ENCODE measurements around the gene MMP20.

MMP20 gene

DNA sequence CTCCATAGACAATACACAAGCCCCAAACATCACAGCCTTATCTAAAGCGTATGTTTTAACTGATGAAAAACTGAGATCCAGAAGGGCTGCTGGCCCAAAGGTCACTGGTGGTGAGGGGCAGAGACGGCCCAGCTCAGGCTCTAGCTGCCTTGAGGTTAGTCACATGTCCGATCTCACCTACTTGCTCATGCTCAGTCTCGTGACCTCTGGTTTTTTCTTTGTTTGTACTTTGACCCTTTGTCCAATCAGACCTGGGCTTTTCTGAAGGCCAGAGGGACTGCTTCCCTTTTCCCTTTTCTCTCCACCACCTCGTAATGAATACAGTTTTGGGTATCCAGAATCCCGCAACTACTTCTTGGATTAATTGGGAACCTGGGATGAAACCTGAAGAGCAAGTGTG, 28.6 kb downstream of the MMP20 start:
- H3K27ac ChIP-seq = no peak overlapping the region
- DNase-seq (ENCODE audit: low read depth, low spot score) = no peak

DNA sequence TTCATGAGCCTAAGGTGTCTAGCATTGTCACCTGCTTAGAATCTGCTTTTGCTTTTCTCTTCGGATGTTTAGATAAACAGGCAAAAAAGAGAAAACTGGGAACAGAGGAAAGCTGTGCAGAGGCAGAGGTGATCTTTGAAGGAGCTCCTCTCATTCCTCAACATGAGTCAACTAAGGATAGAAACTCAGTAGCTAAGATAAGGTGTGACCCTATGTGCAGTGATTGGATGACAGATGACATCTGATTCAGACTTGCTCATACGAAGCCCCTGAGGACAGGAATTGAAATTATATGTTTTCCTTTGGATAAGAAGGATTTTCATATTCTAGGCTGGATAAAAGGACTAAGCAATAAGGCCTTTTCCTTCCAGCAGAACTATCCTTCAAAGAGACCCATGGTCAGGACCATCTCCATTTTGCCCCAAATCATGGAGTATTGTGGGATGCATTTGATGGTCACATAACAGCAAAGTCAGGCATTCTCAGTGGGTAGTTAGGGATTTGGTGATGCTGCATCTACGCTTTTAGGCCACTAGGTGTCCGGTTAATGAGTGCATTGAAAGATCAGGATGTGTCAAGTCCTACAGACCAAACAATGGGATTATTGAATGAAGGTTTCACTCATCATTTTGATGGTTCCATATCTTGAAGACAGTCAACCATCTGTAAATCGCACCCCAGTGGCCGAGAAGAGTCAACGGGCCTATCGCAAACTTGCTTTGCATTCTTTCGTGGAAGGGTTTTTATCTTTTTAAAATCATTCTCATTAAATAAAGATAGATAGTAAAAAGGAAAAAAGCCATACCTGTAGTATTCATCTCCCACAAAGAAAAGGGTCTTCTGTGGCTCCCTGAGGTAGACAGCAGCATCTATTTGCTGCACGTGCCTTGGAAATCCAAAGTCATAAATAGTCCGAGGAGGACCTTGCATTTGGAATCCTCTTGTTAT, 32.2 kb downstream of the MMP20 start:
- H3K27ac ChIP-seq = peak overlapping the region; percentile 6
- no peak for DNase-seq (ENCODE audit: low read depth, low spot score)

DNA sequence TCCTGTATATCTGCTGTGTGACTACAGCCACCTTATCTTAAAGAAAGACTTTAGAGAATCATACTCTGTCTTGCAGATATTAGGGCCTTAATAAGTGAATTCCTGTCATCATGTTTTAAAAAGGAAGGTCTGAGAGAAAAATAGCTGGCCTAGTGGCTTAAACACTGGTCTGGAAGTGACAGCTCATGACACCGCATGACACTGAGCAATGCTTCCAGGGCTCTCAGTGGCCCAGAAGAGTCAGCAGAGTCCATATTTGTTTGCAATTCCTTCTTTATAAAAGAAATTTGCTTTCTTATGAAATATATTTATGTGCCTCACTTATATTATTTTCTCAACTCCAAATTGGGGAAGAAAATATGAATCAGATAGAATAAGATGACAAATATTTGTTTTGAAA, 33.0 kb downstream of the MMP20 start:
- H3K27ac ChIP-seq = no peak overlapping the region
- DNase-seq (ENCODE audit: low read depth, low spot score) = no peak

DNA sequence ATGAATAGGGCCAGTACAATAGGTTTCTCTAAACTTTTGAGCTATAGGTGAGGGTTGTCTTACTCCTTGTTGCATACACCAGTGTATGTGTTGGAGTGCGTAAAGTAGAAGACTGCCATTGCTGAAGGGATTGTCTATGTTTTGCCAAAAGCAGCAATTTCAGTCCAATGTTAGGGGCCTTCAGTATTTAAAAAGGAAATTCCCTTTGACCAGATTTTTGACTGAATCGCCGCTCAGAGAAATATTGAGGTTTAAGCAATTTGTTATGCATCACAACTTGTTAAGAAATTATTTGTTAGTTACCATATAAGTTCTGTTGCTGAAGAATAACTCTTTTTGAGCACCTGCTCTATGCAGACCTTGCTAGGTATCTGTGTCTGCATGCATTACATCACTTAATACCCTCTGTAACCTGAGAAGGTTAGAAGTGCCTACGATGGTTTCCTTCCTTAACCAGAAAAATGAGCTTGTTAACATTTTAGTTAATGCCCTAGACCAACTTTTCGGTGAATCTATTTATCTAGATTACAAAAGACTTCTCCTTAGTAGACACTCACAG, 33.9 kb downstream of the MMP20 start:
- no peak overlapping the region for H3K27ac ChIP-seq
- no peak for DNase-seq (ENCODE audit: low read depth, low spot score)

DNA sequence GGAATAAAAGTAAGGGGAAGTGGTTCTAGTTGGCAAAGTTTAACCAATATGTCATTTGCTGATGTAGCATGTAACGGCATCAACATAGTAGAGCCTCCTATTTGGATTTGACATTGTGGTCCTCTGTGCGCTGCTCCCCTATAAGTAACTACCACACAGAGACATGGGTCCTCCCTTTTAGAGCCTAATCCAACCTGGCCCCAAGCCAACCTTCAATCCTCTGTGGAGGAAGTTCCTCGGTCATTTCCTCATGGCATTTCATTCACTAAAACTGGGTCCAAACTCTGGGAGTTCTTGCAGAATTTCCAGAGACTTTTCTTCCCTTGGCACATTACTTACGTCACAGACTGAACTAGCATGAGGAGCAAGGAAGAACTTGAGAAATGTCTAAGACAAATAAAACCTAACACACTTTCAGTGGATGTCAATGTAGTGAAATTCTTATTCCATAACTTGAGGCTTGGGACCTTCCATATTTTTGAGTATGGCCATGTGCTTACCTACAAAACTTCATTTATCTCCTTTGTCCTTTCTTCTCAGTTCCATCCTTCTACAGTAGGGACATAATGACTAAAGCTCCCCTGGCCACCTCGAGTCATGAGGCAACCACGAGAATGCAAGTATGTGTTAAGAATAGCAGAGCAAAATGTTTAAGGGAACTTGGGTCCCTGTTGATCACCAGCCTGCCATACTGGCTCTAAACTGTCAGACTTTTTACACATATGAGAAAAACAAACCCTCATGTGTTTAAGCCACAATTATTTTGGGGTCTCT, 34.7 kb downstream of the MMP20 start:
- no peak overlapping the region for H3K27ac ChIP-seq
- no peak for DNase-seq (ENCODE audit: low read depth, low spot score)

DNA sequence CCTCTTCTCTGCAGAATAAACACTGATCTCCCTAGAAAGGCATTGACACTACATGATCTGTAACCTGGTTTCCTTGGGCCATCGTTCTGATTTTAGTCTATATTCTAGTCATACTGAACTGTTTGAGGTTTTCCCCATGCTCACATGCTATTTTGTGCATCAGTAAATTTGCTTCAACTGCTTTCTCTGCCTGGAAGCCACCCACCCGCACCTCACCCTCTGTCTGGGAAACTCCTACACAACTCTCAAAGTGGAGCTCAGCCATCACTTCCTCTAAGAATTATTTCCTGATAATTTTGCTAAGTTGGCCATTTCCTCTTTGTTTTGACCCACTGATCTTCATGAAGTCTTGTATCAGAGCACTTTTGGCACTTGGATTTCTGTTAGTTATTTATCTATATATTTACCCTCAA, 36.1 kb downstream of the MMP20 start:
- H3K27ac ChIP-seq = no peak overlapping the region
- no peak for DNase-seq (ENCODE audit: low read depth, low spot score)

DNA sequence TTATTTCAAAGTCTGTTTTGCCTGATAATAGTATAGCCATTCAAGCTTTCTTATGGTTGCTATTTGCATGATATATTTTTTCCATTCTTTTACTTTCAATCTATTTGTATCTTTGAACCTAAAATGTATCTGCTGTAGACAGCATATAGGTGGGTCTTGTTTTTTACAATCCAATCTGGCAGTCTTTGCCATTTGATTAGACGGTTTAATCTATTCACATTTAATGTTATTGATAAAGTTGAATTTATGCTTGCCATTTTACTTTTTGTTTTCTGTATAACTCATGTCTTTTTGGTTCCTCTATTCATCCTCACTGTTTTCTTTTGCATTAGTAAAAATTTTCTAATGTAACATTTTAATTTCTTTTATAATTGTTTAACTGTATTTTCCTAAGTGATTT, 37.4 kb downstream of the MMP20 start:
- H3K27ac ChIP-seq = no peak overlapping the region
- no peak for DNase-seq (ENCODE audit: low read depth, low spot score)

DNA sequence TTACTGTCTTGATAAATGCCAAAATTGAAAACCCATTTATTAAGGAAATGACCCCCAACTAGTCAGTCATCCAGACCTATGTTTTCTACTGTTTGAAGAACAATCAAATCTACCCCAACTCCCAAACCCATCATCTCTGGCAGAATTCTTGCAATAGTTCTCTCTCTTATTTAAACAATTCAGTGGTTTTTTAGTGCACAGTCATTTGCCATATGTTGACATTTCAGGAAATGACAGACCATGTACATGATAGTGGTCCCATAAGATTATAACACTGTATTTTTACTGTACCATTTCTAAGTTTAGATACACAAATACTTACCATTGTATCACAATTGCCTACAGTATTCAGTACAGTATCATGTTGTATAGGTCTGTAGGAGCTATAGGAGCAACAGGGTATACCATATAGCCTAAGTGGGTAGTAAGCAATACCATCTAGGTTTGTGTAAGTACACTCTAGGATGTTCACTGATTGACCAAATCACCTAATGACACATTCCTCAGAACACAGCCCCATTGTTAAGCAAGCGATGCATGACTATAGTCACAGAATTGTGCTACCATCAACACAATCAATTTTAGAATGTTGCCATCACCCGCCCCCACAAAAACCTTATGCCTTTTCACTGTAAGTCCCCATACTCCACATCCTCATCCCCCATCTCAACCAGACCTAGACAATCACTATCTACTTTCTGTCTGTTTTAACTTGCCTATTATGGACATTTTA, 41.8 kb downstream of the MMP20 start:
- no peak for DNase-seq (ENCODE audit: low read depth, low spot score)
- H3K27ac ChIP-seq = no peak overlapping the region

DNA sequence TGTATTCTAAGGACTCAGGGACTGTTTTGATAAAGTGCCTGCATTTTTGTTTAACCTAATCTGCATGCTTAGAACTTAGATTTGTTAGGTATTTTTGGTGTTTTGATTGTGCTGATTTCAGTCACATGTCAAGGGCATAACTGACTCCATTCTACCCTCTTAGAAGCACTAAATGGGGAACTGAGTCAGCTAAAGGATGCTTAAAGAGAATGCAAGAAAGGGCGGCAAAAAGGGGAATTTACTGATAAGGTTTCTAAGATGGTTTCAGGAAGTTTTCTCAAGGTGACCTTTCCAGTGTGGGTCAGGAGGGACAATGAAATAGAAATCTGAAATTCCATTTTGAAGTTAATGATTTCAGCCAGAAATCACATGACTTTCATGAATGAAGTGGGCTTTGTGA, 43.0 kb downstream of the MMP20 start:
- DNase-seq (ENCODE audit: low read depth, low spot score) = no peak

DNA sequence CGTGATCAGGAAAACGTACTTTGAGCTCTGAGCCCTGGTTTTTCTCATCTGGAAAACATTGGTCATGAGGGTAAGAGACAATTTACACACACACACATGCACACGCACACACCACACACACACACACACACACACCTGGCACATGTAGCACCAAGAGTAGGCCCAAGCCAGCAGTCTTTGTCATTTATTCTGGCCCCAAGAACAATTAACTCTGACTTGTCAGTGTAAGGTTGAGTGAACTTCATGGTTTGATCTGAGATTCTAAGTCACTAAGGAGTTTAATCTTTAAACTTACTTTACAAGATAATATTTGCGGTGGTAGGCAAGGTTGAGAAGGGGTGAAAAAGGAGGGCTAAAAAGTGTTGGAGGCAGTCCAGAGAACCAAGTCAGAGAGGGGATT, 44.1 kb downstream of the MMP20 start:
- H3K27ac ChIP-seq = no peak overlapping the region
- DNase-seq (ENCODE audit: low read depth, low spot score) = no peak

More for the DNA sequence above, 43.0 kb downstream of the MMP20 start:
- H3K27ac ChIP-seq = no peak overlapping the region

DNA sequence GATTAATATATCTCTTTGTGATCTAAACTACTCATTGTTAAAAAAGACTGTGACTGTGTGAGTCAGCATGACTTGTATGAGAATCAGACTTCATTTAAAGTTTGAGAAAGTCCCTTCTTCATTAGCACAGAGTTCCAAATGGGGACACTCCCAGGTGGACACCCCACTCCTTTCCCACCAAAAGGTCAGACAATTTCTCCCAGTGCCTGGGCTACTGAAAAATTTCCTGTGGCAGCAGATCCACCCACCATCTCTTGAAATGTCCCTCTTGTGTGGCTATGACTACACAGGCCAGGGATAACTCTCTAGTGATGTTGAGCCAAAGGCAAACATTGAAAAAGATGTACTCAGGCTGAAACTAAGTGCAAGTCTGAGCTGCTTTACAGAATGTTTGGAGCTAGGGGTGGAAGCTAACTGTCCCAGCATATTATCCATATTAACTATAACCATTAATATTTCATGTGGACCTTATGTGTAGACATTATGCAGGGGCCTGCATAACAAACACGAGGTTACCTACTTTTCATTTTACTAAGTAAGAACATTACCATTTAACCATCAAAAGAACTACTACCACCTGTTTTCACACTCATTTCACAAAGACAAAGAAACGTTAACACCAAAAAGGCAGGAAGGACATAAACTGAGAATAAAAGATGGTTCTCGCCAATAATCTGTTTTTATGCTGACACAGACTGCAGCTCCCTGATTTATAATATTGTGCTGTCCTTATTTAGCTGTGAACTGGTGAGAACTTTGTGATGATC, 44.8 kb downstream of the MMP20 start:
- DNase-seq (ENCODE audit: low read depth, low spot score) = no peak
- no peak overlapping the region for H3K27ac ChIP-seq

DNA sequence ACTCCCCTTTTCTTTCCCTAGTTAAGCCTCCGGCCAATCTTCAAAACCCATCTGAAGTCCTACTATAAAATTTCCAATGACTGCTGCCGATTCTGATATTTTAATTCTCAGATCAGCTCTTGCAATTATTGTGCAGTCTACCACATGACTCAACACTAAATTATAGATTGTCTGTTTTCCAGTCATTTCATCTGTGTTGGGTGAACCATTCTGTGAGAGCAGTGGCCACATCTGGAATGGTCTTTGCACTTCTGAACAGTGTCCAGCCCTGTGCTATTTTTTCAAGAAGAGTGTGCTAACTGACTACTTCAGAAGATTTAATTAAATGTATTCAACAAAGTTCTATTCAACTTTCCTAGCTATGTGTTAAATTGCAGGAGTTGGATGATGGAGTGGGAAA, 47.4 kb downstream of the MMP20 start:
- no peak overlapping the region for H3K27ac ChIP-seq
- no peak for DNase-seq (ENCODE audit: low read depth, low spot score)

DNA sequence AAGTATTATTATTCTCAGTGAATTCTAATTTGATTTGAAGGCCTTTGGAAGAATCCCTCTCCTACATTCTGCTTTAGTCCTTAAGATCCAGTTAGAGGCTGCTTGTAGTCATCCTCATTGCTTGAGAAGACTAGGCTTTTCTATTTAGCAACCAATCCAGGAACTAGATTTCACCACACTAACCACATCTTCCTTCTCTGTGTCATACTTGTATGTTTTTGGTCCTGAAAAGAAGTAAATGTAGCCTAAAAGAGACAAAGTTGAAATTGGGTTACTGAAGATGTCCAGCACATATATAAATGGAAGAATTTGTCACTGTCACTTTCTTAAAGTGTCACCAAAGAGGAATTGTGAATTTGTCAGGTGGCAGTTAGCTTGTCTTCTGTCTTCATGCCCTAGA, 48.0 kb downstream of the MMP20 start:
- H3K27ac ChIP-seq = no peak overlapping the region
- DNase-seq (ENCODE audit: low read depth, low spot score) = no peak

DNA sequence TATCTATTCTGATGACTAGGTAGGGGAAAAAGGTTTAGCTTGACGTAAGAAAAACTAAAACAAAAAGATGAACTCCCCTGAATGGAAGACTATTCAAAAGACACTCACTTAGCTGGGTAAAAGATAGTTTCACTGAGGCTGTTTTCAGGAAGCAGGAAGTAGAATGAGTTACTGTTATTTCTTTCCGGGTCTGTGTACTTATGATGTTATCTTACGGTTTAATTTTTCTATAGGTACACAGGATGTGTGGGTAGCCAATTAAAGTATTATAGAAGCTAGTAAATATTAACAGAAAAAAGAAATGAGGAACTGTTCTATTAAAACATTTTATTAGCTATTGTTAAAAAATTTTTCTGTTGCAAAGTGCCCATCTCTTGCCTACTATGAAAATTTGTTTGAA, 48.8 kb downstream of the MMP20 start:
- no peak overlapping the region for H3K27ac ChIP-seq
- DNase-seq (ENCODE audit: low read depth, low spot score) = no peak

DNA sequence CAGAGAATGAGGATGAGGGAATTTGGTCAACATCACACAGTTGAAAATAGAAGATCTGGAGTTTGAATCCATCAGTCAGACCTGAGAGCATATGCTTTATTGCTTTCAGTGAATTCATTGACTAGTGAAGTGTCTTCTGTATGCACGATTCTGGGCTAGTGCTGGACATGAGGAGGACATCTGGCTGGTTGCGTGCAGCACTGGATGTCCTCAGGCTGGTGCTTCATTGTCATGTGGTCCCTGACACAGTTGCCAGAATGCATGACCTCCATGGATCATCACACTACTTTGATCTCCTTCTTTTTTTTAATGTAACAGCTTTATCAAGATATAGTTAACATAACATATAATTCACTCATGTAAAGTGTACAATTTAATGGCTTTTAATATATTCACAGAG, 50.1 kb downstream of the MMP20 start:
- no peak for DNase-seq (ENCODE audit: low read depth, low spot score)
- no peak overlapping the region for H3K27ac ChIP-seq

DNA sequence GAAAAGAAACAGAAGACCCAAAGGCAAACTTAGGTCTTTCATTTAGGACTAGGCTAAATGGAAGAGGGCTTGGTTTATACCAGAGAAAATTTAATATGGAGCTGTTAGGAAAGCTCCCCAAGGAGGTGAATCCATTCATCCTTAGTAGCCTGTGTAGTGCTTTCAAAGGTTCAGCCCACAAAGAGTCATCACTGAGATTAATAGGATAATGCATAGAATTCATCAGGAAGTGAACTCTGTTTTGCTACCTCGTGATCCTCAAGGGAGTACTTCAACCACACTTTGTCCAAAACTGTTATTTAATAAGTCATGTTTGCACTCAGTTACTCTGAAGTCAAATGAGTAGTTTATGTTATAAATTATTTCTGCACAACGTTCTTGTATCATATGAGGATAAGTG, 51.3 kb downstream of the MMP20 start:
- no peak overlapping the region for H3K27ac ChIP-seq
- DNase-seq (ENCODE audit: low read depth, low spot score) = no peak

DNA sequence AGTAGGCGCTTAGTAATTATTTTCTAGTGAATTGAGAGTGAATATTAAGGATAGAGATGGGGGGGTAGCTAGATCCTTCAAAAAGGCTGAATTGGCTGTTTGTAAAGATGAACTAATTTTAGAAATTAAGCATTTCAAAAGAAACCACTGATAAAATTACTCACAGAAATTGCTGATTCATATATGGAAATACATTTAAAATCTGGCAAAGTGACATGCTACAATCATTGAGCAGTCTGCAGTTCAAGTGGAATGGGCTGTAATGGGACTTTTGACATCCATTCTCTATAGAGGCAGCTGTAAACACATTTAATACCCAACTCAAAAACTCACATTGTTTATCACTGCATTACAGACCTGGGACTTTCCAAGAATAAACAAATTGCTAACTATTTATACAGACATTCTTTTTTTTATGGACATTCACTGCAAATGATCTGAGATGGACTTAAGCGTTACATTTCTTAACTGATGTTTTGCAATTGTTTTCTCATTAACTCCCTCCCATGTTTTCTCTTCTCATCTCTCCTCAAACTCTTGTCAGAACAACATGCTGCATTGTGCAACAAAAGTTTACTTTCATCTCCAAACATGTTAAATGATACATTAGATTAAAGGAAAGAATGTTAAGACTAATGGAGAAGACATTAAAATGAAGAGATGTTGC, 52.4 kb downstream of the MMP20 start:
- no peak for DNase-seq (ENCODE audit: low read depth, low spot score)
- no peak overlapping the region for H3K27ac ChIP-seq

DNA sequence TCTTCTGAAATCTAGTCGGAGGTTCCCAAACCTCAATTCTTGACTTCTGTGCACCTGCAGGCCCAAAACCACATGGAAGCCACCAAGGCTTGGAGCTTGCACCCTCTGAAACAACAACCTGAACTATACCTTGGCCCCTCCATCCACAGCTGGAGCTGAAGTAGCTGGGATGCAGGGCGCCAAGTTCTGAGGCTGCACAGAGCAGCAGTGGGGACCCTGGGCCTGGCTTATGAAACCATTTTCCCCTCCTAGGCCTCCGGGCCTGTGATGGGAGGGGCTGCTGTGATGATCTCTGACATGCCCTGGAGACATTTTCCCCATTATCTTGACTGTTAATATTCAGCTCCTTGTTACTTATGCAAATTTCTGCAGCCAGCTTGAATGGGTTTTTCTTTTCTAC, 56.3 kb downstream of the MMP20 start:
- H3K27ac ChIP-seq = no peak overlapping the region
- DNase-seq (ENCODE audit: low read depth, low spot score) = no peak

DNA sequence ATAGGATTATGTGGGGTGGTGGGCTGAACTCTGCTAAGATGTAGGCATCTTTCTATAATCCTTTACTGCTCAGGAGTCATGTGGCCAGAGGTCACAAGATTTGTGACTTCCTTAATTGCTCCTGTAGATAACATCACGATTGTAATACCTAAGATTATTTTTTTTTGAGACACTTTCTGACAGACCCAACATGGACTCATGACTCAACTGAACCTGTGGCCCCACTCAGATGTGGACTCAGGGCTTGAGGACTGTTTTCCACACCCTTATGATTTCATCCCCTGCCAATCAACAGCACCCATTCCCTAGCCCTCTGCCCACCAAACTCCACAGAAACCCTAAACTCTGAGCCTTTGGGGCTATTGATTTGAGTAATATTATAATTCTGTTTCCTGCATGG, 59.0 kb downstream of the MMP20 start:
- H3K27ac ChIP-seq = no peak overlapping the region
- DNase-seq (ENCODE audit: low read depth, low spot score) = no peak
